A549 (cell line): Measurements from ENCODE around the gene PGF. TPM values are rescaled to one million over a fixed set of nuclear protein-coding genes. Genes with fewer than 3 reads are reported as not detected.

Experiments used
- ATAC-seq, 2 experiments: fragments of 200-7000 bp in 1 of 2; fragments of >200 bp in 1 of 2; cut with Nextera tagmentation in 1 of 2; cut with Tn5 transposase in 1 of 2; 3 replicates each; pipeline versions ENCODE4 v1.8.0 to v1.9.1; 2018 to 2020; ENCODE audit warnings: mild to moderate bottlenecking in 1 of 2, moderate library complexity in 1 of 2
- CTCF ChIA-PET: fragments of 300-600 bp; sonication (Branson Sonifier 250); formaldehyde crosslinking; extraction: SDS; loops from one replicate; lab custom pipeline; 2021; ENCODE audit warnings: antibody characterized with exemption, inconsistent platforms; lab: Yijun Ruan, JAX
- POLR2A ChIA-PET: fragments of 350-600 bp; formaldehyde crosslinking; extraction: SDS; loops from one replicate; lab custom pipeline; 2021; ENCODE audit warnings: antibody characterized with exemption, inconsistent platforms; lab: Yijun Ruan, JAX
- DNase-seq, 2 experiments: peaks; one replicate each; pipeline versions ENCODE4 v3.0.0 to v3.0.0-alpha.2; 2011 to 2016; ENCODE audit warnings: low read depth in 1 of 2, low spot score in 1 of 2
- FAIRE-seq: peaks from 2 replicates; lab custom pipeline; 2011; peaks lifted over from hg19 to GRCh38; lab: Jason Lieb, UNC
- H3K27ac ChIP-seq, 2 experiments: fragments of >200 bp; sonication (Bioruptor Twin); formaldehyde crosslinking; 3 replicates each; pipeline ENCODE4 v1.5.1; 2016 to 2017
- H3K4me1 ChIP-seq: fragments of >200 bp; sonication (Bioruptor Twin); formaldehyde crosslinking; 3 replicates; pipeline ENCODE4 v1.6.1; 2016
- H3K4me2 ChIP-seq: fragments of >200 bp; sonication (Bioruptor Twin); formaldehyde crosslinking; 3 replicates; pipeline ENCODE4 v1.6.1; 2016
- H3K4me3 ChIP-seq: fragments of >200 bp; sonication (Bioruptor Twin); formaldehyde crosslinking; 3 replicates; pipeline ENCODE4 v1.5.1; 2016
- H3K9me3 ChIP-seq: fragments of >200 bp; sonication (Bioruptor Twin); formaldehyde crosslinking; 3 replicates; pipeline ENCODE4 v1.6.1; 2016
- BCL3 ChIP-seq: fragments of >200 bp; sonication (Bioruptor Twin); formaldehyde crosslinking; IDR thresholded peaks from 3 replicates; pipeline ENCODE4 v1.6.1; 2016
- CHD2 ChIP-seq: fragments of 150-350 bp; IDR thresholded peaks from 2 replicates; pipeline ENCODE4 v1.6.1; 2014; ENCODE audit warnings: low read length; ENCODE audit not compliant: partially characterized antibody
- EHMT2 ChIP-seq: fragments of 200-600 bp; sonication (generic); IDR thresholded peaks from 2 replicates; pipeline ENCODE4 v1.6.1; 2016; ENCODE audit warnings: antibody characterized with exemption, low read depth, mild to moderate bottlenecking, moderate library complexity
- ELK1 ChIP-seq: fragments of 150-350 bp; IDR thresholded peaks from 2 replicates; pipeline ENCODE4 v1.6.1; 2014; ENCODE audit warnings: low read depth, mild to moderate bottlenecking, low read length
- FOSB ChIP-seq: fragments of 250-450 bp; sonication (Bioruptor Pico); IDR thresholded peaks from 2 replicates; pipeline ENCODE4 v1.5.0; 2020; ENCODE audit warnings: mild to moderate bottlenecking, moderate library complexity
- FOSL2 ChIP-seq, 2 experiments: fragments of 450-650 bp in 1 of 2; fragments of >200 bp in 1 of 2; sonication (Bioruptor Twin) in 1 of 2; formaldehyde crosslinking; IDR thresholded peaks; 2 replicates each; pipeline versions ENCODE4 v1.5.0 to v1.6.1; 2016 to 2020; ENCODE audit warnings: mild to moderate bottlenecking in 1 of 2, moderate library complexity in 1 of 2
- GATA3 ChIP-seq: IDR thresholded peaks from 2 replicates; pipeline ENCODE4 v1.6.1; 2012; ENCODE audit warnings: borderline replicate concordance
- HDAC2 ChIP-seq: fragments of 200-600 bp; sonication (generic); IDR thresholded peaks from 2 replicates; pipeline ENCODE4 v1.6.1; 2016
- HEYL ChIP-seq: fragments of 250-450 bp; sonication (Bioruptor Pico); IDR thresholded peaks from 2 replicates; pipeline ENCODE4 v1.8.0; 2021; ENCODE audit warnings: mild to moderate bottlenecking, moderate library complexity
- HOXB13 ChIP-seq: fragments of 250-450 bp; sonication (Bioruptor Pico); IDR thresholded peaks from 2 replicates; pipeline ENCODE4 v1.5.0; 2020; ENCODE audit warnings: low read depth, mild to moderate bottlenecking, moderate library complexity
- HOXB5 ChIP-seq: fragments of 250-450 bp; sonication (Bioruptor Pico); IDR thresholded peaks from 2 replicates; pipeline ENCODE4 v1.5.0; 2020; ENCODE audit warnings: mild to moderate bottlenecking, moderate library complexity
- JUN ChIP-seq, 2 experiments: fragments of >200 bp; sonication (Bioruptor Twin); formaldehyde crosslinking; IDR thresholded peaks; 2 replicates in 1 of 2; 3 replicates in 1 of 2; pipeline ENCODE4 v1.6.1; 2016 to 2017
- KDM1A ChIP-seq: fragments of 200-600 bp; sonication (generic); IDR thresholded peaks from 2 replicates; pipeline ENCODE4 v1.6.1; 2016; ENCODE audit warnings: low read depth, mild to moderate bottlenecking
- KDM5A ChIP-seq: fragments of 200-600 bp; sonication (generic); IDR thresholded peaks from 2 replicates; pipeline ENCODE4 v1.6.1; 2016; ENCODE audit warnings: antibody characterized with exemption, mild to moderate bottlenecking
- MAFK ChIP-seq: fragments of 450-650 bp; IDR thresholded peaks from 2 replicates; pipeline ENCODE4 v1.6.1; 2014; ENCODE audit not compliant: partially characterized antibody
- MAZ ChIP-seq: fragments of 150-350 bp; IDR thresholded peaks from 2 replicates; pipeline ENCODE4 v1.6.1; 2014; ENCODE audit warnings: antibody characterized with exemption, low read depth, low read length, borderline replicate concordance
- MYC ChIP-seq: IDR thresholded peaks from 2 replicates; pipeline ENCODE4 v1.6.1; 2012; ENCODE audit warnings: mild to moderate bottlenecking, inconsistent platforms, low read length, improper control_type of control experiment, borderline replicate concordance
- POLR2A ChIP-seq: IDR thresholded peaks from 2 replicates; pipeline ENCODE4 v1.6.1; 2012; ENCODE audit warnings: mild to moderate bottlenecking, low read length
- POLR2AphosphoS2 ChIP-seq: conservative IDR thresholded peaks from 2 replicates; pipeline ENCODE4 v1.6.1; 2012; ENCODE audit warnings: low read length, improper control_type of control experiment, inconsistent platforms
- REST ChIP-seq: fragments of 200-600 bp; sonication (generic); IDR thresholded peaks from 2 replicates; pipeline ENCODE4 v1.6.1; 2016; ENCODE audit warnings: antibody characterized with exemption, mild to moderate bottlenecking, moderate library complexity
- RNF2 ChIP-seq: fragments of 200-600 bp; sonication (generic); IDR thresholded peaks from 2 replicates; pipeline ENCODE4 v1.6.1; 2016; ENCODE audit warnings: low read depth, mild to moderate bottlenecking, antibody characterized with exemption, moderate library complexity, borderline replicate concordance
- SMC3 ChIP-seq: fragments of >200 bp; sonication (Bioruptor Twin); formaldehyde crosslinking; IDR thresholded peaks from 3 replicates; pipeline ENCODE4 v1.6.1; 2018; ENCODE audit warnings: inconsistent platforms
- SREBF2 ChIP-seq: fragments of 450-650 bp; IDR thresholded peaks from 2 replicates; pipeline ENCODE4 v1.6.1; 2014; ENCODE audit warnings: mild to moderate bottlenecking, moderate library complexity
- ZSCAN20 ChIP-seq: fragments of 250-450 bp; sonication (Bioruptor Pico); IDR thresholded peaks from 2 replicates; pipeline ENCODE4 v1.8.0; 2022; ENCODE audit warnings: mild to moderate bottlenecking, moderate library complexity
- WGBS: methylation state at CpG from one replicate; pipeline ENCODE4 v1.1.6; 2017; ENCODE audit errors: missing lambda C conversion rate; 5-methylcytosine and 5-hydroxymethylcytosine counted together
- polyA plus RNA-seq, 4 experiments: library from polyadenylated mRNA; depleted of rRNA in 3 of 4; stranded (reverse); fragments of >200 nt; fragmentation: RNase III in 1 of 4; extraction: RNeasy Plus Mini Kit Qiagen cat#74134 plus additional on column Dnase treatment in 1 of 4; gene quantifications; 2 replicates in 3 of 4; 3 replicates in 1 of 4; pipeline ENCODE4 v1.2.3, GENCODE V29; 2011 to 2017
- TF ChIP-seq, protein P1 (sequence below): IDR thresholded peaks from 2 replicates; pipeline ENCODE4 v1.6.1; 2012

Gene PGF
- polyA plus RNA-seq, 2 of the 4 experiments (the other 2 are of a cell fraction) = 0.63 to 1.1 TPM

DNA sequence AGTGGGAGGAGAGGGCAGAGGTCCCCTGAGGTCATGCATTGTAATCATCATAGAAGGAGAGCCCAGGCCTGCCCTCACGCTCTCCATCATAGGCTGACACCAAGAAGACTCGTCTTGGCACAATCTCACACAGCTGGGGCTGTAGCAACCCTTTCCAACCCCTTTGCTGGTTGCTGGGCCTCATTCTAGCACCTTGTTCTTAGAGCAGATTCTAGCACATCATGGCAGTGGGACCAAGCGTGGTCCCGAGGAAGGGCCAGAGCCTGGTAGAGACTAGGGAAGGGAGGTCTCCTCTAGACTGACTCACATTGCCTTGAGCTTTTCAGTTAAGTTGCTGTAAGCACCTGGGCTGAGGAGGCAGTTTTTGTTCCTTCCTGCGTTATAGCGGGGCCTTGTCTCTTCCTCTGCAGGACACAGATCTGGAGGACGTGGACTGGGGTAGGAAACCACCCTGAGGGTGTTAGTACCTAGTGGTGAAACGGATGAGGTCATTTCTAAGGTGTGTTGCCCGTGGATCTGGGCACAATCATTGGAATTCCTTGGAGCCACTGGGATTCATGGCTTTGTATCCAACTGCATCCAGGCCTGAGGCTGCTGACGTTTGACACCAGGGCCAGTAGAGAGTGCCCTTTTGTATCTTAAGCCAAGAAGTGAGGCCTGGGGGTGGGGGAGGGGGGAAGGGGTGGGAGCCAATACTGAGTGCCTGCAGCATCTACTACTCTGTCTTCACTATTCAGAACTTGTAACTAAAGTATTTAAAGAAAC lies 52.3 kb downstream of the PGF start:
- Histone ChIP-seq H3K27ac (no peak overlapping the region), H3K4me2 (no peak overlapping the region), H3K4me3 (no peak overlapping the region), H3K4me1 (no peaks in the 10 kb centered on the region; the same call in 2 of the 3 replicates), H3K9me3 (no peaks in the 10 kb centered on the region)
- FAIRE-seq = no peak
- ChIA-PET CTCF (interaction anchor here (0.6 to 15.6 kb wide), 3 partner anchors 4 to 459 kb away, joined by 3 to 173 read pairs (median 173); no protein-coding TSS in a partner anchor), POLR2A (no interaction called here)
- no peak for DNase-seq
- TF ChIP-seq MAFK (no peak), BCL3 (no peak), MYC (no peak), MAZ (no peak), SREBF2 (no peak), CHD2 (no peak), GATA3 (no peak)
- TF ChIP-seq, protein P1, sequence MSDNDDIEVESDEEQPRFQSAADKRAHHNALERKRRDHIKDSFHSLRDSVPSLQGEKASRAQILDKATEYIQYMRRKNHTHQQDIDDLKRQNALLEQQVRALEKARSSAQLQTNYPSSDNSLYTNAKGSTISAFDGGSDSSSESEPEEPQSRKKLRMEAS = no peak
- no peak for ATAC-seq
- WGBS = 75% methylated on average over 10 of the region's 10 CpGs

- H3K4me1 ChIP-seq = no peaks in the 10 kb centered on the region
- POLR2A ChIA-PET = interaction anchor here (1.1 kb wide), 1 partner anchor 105 kb away, joined by 3 read pairs; the partner anchor contains the start of gene EIF2B2
- 88% methylated on average over 5 of the region's 5 CpGs for WGBS
- no peak overlapping the region for H3K27ac ChIP-seq
- no peak for ATAC-seq
- H3K9me3 ChIP-seq = no peaks in the 10 kb centered on the region
- DNase-seq = no peak
- FAIRE-seq = no peak
- TF ChIP-seq ZSCAN20 (CRISPR knock-in tag) = no peak
- TF ChIP-seq HOXB13 (CRISPR knock-in tag) = no peak
- TF ChIP-seq ELK1 = no peak
- no peak for TF ChIP-seq KDM1A
- TF ChIP-seq FOSB (CRISPR knock-in tag) = no peak
- TF ChIP-seq SMC3 = no peak
- no peak for TF ChIP-seq POLR2A
- no peak for TF ChIP-seq MAFK
- TF ChIP-seq HDAC2 = no peak
- no peak for TF ChIP-seq RNF2
- TF ChIP-seq REST = no peak
- TF ChIP-seq HOXB5 (CRISPR knock-in tag) = no peak
- no peak for TF ChIP-seq KDM5A
- no peak for TF ChIP-seq JUN (IDR thresholded peaks at IDR 0.05)
- no peak for TF ChIP-seq POLR2AphosphoS2
- TF ChIP-seq MYC = no peak
- no peak for TF ChIP-seq HEYL (CRISPR knock-in tag)
- TF ChIP-seq FOSL2 (IDR thresholded peaks at IDR 0.05) = no peak
- TF ChIP-seq FOSL2 (CRISPR knock-in tag; IDR thresholded peaks at IDR 0.05) = no peak
- no peak for TF ChIP-seq EHMT2
- CTCF ChIA-PET = interaction anchor here (0.7 to 15.6 kb wide), 4 partner anchors 9 to 190 kb away, joined by 3 to 173 read pairs (median 20); no protein-coding TSS in a partner anchor
- H3K4me2 ChIP-seq = no peak overlapping the region
- no peak overlapping the region for H3K4me3 ChIP-seq
These were observed 56.7 kb downstream of the PGF start for GRCh38 chr14:74898694-74899093.
